Measurements from ENCODE around the gene HOXD13. TPM values are rescaled to one million over a fixed set of nuclear protein-coding genes. Genes with fewer than 3 reads are reported as not detected.
A peak's percentile ranks its signal among the peaks of the same experiment; 100 is the strongest.

HOXD13 gene
- total RNA-seq, 1 experiment from 2014 or later = 0.36 TPM

GRCh38 chr2:176137906-176138305, 45.4 kb downstream of the HOXD13 start:
- no peaks in the 10 kb centered on the region for H3K36me3 ChIP-seq (ENCODE audit: low read depth, low read length)
- H3K4me2 ChIP-seq (ENCODE audit: low read length) = peak overlapping the region; percentile 94
- no peak overlapping the region for H2AFZ ChIP-seq (ENCODE audit: low read length)
- DNase-seq (no peak), ATAC-seq (no peak)
- H3K9me3 ChIP-seq (ENCODE audit: low read length) = no peaks in the 10 kb centered on the region
- intact Hi-C loops (cut with micrococcal nuclease) = loop anchor here (2.0 kb wide), 2 partner anchors 131 to 309 kb away; partner anchors contain the start of gene MTX2
- BruUV-seq (replicated peaks) = TSS peak; percentile 40
- TF ChIP-seq CTCF (conservative IDR thresholded peaks at IDR 0.05; ENCODE audit: low read depth, low read length) (no peak), EZH2 (IDR thresholded peaks at IDR 0.05; ENCODE audit: low read length, unreplicated experiment) (no peak), EZH2phosphoT487 (IDR thresholded peaks at IDR 0.05; ENCODE audit: borderline replicate concordance, low read length) (no peak)
- H3K27me3 ChIP-seq (ENCODE audit: low read length) = no peaks in the 10 kb centered on the region
- CTCF ChIA-PET = no interaction called here
- H4K20me1 ChIP-seq (ENCODE audit: low read length) = no peaks in the 10 kb centered on the region
- POLR2A ChIA-PET (ENCODE audit: unreplicated experiment) = no interaction called here
- H3F3A ChIP-seq (ENCODE audit: low read length, unreplicated experiment) = peaks cover 4% of the 10 kb centered on the region
- H3K79me2 ChIP-seq (ENCODE audit: low read length) = peaks cover 21% of the 10 kb centered on the region
- peaks cover 17% of the 10 kb centered on the region for H3K4me1 ChIP-seq (ENCODE audit: insufficient read depth, low read length)
- peak overlapping the region; percentile 91; the same call in 1 of the 2 replicates for H3K4me3 ChIP-seq (ENCODE audit: low read length)
- H3K9me2 ChIP-seq (replicated peaks; ENCODE audit: low read length) = no peaks in the 10 kb centered on the region
- H3K27ac ChIP-seq (ENCODE audit: low read length) = no peak overlapping the region
- no peak overlapping the region for H3K9ac ChIP-seq (ENCODE audit: low read length)

GRCh38 chr2:176138526-176138922, 46.0 kb downstream of the HOXD13 start:
- CTCF ChIA-PET = interaction anchor here (1.0 kb wide), 1 partner anchor 514 kb away, joined by 4 read pairs; no protein-coding TSS in a partner anchor
- no TSS peak for BruUV-seq (replicated peaks)
- no peaks in the 10 kb centered on the region for H3K36me3 ChIP-seq (ENCODE audit: low read depth, low read length)
- H4K20me1 ChIP-seq (ENCODE audit: low read length) = no peaks in the 10 kb centered on the region
- H3K79me2 ChIP-seq (ENCODE audit: low read length) = peaks cover 21% of the 10 kb centered on the region
- no peaks in the 10 kb centered on the region for H3K27me3 ChIP-seq (ENCODE audit: low read length)
- no peak for ATAC-seq
- TF ChIP-seq EZH2phosphoT487 (IDR thresholded peaks at IDR 0.05; ENCODE audit: borderline replicate concordance, low read length) (no peak), CTCF (conservative IDR thresholded peaks at IDR 0.05; ENCODE audit: low read depth, low read length) (no peak), EZH2 (IDR thresholded peaks at IDR 0.05; ENCODE audit: low read length, unreplicated experiment) (no peak)
- peaks cover 17% of the 10 kb centered on the region for H3K4me1 ChIP-seq (ENCODE audit: insufficient read depth, low read length)
- H2AFZ ChIP-seq (ENCODE audit: low read length) = no peak overlapping the region
- H3K27ac ChIP-seq (ENCODE audit: low read length) = no peak overlapping the region
- no peaks in the 10 kb centered on the region for H3K9me3 ChIP-seq (ENCODE audit: low read length)
- DNase-seq = no peak
- H3K9me2 ChIP-seq (replicated peaks; ENCODE audit: low read length) = no peaks in the 10 kb centered on the region
- POLR2A ChIA-PET (ENCODE audit: unreplicated experiment) = no interaction called here
- no peak overlapping the region for H3K9ac ChIP-seq (ENCODE audit: low read length)
- intact Hi-C loops (cut with micrococcal nuclease) = no loop called here
- peaks cover 4% of the 10 kb centered on the region for H3F3A ChIP-seq (ENCODE audit: low read length, unreplicated experiment)
- H3K4me3 ChIP-seq (ENCODE audit: low read length) = no peak overlapping the region
- peak overlapping the region; percentile 94; the same call in 1 of the 2 replicates for H3K4me2 ChIP-seq (ENCODE audit: low read length)

GRCh38 chr2:176138923-176139660, 46.6 kb downstream of the HOXD13 start:
- DNase-seq = no peak
- H3K4me3 ChIP-seq (ENCODE audit: low read length) = no peak overlapping the region
- no peak overlapping the region for H3K9ac ChIP-seq (ENCODE audit: low read length)
- no peaks in the 10 kb centered on the region for H3K27me3 ChIP-seq (ENCODE audit: low read length)
- POLR2A ChIA-PET (ENCODE audit: unreplicated experiment) = no interaction called here
- CTCF ChIA-PET = interaction anchor here (1.0 to 2.1 kb wide), 2 partner anchors 316 to 513 kb away, joined by 4 to 52 read pairs; no protein-coding TSS in a partner anchor
- BruUV-seq (replicated peaks) = no TSS peak
- no peaks in the 10 kb centered on the region for H3K36me3 ChIP-seq (ENCODE audit: low read depth, low read length)
- no peak overlapping the region for H2AFZ ChIP-seq (ENCODE audit: low read length)
- no peak overlapping the region for H3K4me2 ChIP-seq (ENCODE audit: low read length)
- intact Hi-C loops (cut with micrococcal nuclease) = no loop called here
- H3K9me2 ChIP-seq (replicated peaks; ENCODE audit: low read length) = no peaks in the 10 kb centered on the region
- H3K9me3 ChIP-seq (ENCODE audit: low read length) = no peaks in the 10 kb centered on the region
- no peaks in the 10 kb centered on the region for H4K20me1 ChIP-seq (ENCODE audit: low read length)
- no peak overlapping the region for H3K27ac ChIP-seq (ENCODE audit: low read length)
- no peak for TF ChIP-seq CTCF (conservative IDR thresholded peaks at IDR 0.05; ENCODE audit: low read depth, low read length)
- no peak for TF ChIP-seq EZH2phosphoT487 (IDR thresholded peaks at IDR 0.05; ENCODE audit: borderline replicate concordance, low read length)
- no peak for TF ChIP-seq EZH2 (IDR thresholded peaks at IDR 0.05; ENCODE audit: low read length, unreplicated experiment)
- H3K79me2 ChIP-seq (ENCODE audit: low read length) = peaks cover 21% of the 10 kb centered on the region
- H3F3A ChIP-seq (ENCODE audit: low read length, unreplicated experiment) = peaks cover 4% of the 10 kb centered on the region
- H3K4me1 ChIP-seq (ENCODE audit: insufficient read depth, low read length) = peaks cover 17% of the 10 kb centered on the region
- no peak for ATAC-seq

Data from PC-3 (cell line).